ENCODE data around the gene CROCC.

CROCC gene

DNA sequence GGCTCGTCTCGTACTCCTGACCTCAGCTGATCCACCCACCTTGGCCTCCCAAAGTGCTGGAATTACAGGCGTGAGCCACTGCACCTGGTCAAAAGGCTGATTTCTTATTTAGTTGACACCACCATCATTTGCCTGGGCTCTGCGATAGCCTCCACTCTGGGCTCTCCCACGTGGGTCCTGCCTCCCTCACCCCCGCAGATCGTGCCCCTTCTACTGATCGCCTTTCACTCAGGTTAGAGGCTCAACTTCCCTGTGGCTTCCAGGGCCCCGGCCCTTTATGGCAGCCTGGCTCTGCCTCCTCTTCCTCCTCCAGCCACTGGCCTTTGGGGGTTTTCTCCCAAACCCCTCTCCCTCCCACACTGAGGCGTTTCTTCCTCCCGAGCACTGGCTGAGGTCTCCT lies 61.2 kb downstream of the CROCC start:
- TF ChIP-seq, protein P1, sequence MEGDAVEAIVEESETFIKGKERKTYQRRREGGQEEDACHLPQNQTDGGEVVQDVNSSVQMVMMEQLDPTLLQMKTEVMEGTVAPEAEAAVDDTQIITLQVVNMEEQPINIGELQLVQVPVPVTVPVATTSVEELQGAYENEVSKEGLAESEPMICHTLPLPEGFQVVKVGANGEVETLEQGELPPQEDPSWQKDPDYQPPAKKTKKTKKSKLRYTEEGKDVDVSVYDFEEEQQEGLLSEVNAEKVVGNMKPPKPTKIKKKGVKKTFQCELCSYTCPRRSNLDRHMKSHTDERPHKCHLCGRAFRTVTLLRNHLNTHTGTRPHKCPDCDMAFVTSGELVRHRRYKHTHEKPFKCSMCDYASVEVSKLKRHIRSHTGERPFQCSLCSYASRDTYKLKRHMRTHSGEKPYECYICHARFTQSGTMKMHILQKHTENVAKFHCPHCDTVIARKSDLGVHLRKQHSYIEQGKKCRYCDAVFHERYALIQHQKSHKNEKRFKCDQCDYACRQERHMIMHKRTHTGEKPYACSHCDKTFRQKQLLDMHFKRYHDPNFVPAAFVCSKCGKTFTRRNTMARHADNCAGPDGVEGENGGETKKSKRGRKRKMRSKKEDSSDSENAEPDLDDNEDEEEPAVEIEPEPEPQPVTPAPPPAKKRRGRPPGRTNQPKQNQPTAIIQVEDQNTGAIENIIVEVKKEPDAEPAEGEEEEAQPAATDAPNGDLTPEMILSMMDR (IDR thresholded peaks at IDR 0.05; ENCODE audit: low read depth, low read length, missing control alignments), result no peak
- Histone ChIP-seq H3K4me3 (ENCODE audit: low read depth, low read length) (no peak overlapping the region), H3K27me3 (replicated peaks) (no peaks in the 10 kb centered on the region), H3K36me3 (replicated peaks) (peaks cover 6% of the 10 kb centered on the region), H3K27ac (no peak overlapping the region)
- in situ Hi-C loops (cut with HindIII; ENCODE audit: low pct_ligation_motif_present, low sequenced_read_pairs), result no loop called here
- DNase-seq, result no peak

DNA sequence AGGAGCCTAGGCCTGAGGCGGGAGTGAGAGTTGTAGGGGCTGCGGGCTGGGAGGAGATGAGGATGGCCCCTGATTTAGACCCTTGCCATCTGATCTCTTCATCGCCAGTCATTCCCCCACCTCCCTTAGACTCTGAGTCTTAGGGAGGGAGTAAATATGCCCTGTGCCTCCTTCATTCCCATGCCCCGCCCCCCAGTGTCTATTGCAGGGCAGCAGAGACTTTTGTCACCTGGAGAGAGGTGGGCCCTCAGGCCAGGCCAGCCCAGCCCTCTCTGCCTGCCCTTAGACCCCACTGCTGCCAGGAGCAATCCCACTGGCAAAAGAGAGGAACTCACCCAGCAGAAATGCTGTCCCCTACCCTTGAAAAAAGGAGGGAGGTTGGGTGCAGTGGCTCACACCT lies 61.9 kb downstream of the CROCC start:
- H3K27ac ChIP-seq, result no peak overlapping the region
- DNase-seq, result no peak
- TF ChIP-seq, protein P1 (IDR thresholded peaks at IDR 0.05; ENCODE audit: low read depth, low read length, missing control alignments), result no peak
- H3K4me3 ChIP-seq (ENCODE audit: low read depth, low read length), result no peak overlapping the region
- H3K36me3 ChIP-seq (replicated peaks), result peaks cover 10% of the 10 kb centered on the region
- no peaks in the 10 kb centered on the region for H3K27me3 ChIP-seq (replicated peaks)
- in situ Hi-C loops (cut with HindIII; ENCODE audit: low pct_ligation_motif_present, low sequenced_read_pairs), result no loop called here

DNA sequence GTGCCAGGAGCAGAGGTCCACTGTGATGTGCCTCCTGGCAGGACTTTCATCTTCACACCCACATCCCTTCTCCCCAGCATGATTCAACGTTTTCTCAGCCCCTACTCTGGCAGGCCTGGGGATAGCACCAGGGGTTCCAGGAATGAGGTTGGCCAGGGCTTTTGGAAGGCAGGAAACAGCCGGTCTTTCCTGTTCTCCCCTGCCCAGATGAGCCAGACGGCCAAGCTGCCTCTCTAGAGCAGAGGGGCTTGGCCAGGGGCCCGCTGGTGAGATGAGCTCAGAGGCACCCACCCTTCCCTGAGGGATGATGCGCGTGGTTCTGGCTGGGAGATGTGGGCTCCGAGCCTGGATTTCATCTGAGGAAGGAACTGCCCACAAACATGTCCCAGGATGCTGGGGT lies 63.0 kb downstream of the CROCC start:
- Histone ChIP-seq H3K4me3 (ENCODE audit: low read depth, low read length) (no peak overlapping the region), H3K27me3 (replicated peaks) (no peaks in the 10 kb centered on the region), H3K27ac (peak overlapping the region; percentile 14), H3K36me3 (replicated peaks) (peaks cover 14% of the 10 kb centered on the region)
- TF ChIP-seq, protein P1 (IDR thresholded peaks at IDR 0.05; ENCODE audit: low read depth, low read length, missing control alignments), result no peak
- DNase-seq, result peak; percentile 59
- in situ Hi-C loops (cut with HindIII; ENCODE audit: low pct_ligation_motif_present, low sequenced_read_pairs), result no loop called here

DNA sequence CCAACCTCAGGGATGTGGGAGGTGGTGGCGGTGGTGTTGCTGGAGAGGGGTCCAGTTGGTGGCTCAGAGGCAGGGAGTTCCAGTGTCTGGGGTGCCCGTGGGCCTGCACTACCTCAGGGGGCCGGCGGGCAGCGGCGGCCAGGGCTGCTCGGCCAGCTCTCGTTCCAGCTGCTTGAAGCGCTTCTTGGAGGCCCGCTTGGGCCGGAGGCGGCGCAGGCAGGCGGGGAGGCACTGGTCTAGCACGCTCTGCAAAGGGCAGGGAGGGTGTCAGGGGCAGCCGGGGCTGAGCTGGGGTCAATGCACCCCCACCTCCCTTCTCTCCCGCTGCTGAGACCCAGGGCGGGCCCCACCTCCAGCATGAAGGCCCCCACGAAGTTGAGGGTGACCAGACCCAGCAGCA lies 64.4 kb downstream of the CROCC start:
- no peak overlapping the region for H3K4me3 ChIP-seq (ENCODE audit: low read depth, low read length)
- TF ChIP-seq, protein P1 (IDR thresholded peaks at IDR 0.05; ENCODE audit: low read depth, low read length, missing control alignments), result no peak
- DNase-seq, result no peak
- H3K36me3 ChIP-seq (replicated peaks), result peaks cover 14% of the 10 kb centered on the region
- H3K27me3 ChIP-seq (replicated peaks), result no peaks in the 10 kb centered on the region
- in situ Hi-C loops (cut with HindIII; ENCODE audit: low pct_ligation_motif_present, low sequenced_read_pairs), result no loop called here
- H3K27ac ChIP-seq, result no peak overlapping the region

DNA sequence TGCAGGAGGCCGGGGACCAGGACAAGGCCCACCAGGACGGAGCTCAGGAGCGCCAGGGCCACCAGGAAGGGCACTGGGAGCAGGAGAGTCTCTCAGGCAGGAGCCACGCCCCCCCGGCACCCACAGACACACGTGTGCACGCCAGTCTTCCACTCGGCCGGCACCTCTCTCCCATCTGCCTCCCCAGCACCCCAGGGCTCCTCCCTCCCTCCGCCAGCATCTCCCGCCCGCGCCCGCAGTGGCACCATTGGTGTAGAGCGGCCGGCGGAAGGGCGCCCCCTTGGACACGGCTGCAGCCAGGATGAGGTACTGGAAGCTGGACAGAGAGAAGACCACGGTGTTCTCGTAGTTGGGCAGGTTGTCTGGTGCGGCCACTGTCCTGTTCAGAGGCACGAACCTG lies 64.8 kb downstream of the CROCC start:
- in situ Hi-C loops (cut with HindIII; ENCODE audit: low pct_ligation_motif_present, low sequenced_read_pairs), result no loop called here
- peaks cover 18% of the 10 kb centered on the region for H3K36me3 ChIP-seq (replicated peaks)
- no peak overlapping the region for H3K27ac ChIP-seq
- no peaks in the 10 kb centered on the region for H3K27me3 ChIP-seq (replicated peaks)
- TF ChIP-seq, protein P1 (IDR thresholded peaks at IDR 0.05; ENCODE audit: low read depth, low read length, missing control alignments), result no peak
- no peak overlapping the region for H3K4me3 ChIP-seq (ENCODE audit: low read depth, low read length)
- DNase-seq, result no peak

DNA sequence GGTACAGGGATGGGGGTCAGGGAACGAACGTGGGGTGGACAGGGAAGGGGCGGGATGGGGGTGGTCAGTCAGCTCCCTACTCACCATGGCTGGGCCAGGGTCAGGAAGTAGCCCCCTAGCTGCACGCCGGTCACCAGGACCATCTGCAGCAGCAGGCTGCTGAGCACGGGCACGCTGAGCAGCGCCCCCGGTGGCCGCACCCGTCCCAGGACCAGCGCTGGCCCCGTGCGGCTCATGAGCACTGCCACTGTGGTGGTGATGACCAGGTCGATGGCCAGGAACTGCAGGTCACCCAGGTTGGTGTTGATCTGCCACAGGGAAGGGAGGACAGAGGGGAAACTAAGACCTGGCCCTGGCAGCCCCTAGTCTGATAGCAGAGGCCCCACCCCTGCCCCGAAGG lies 65.2 kb downstream of the CROCC start:
- no peak overlapping the region for H3K27ac ChIP-seq
- no peaks in the 10 kb centered on the region for H3K27me3 ChIP-seq (replicated peaks)
- H3K36me3 ChIP-seq (replicated peaks), result peaks cover 18% of the 10 kb centered on the region
- DNase-seq, result no peak
- in situ Hi-C loops (cut with HindIII; ENCODE audit: low pct_ligation_motif_present, low sequenced_read_pairs), result no loop called here
- TF ChIP-seq, protein P1 (IDR thresholded peaks at IDR 0.05; ENCODE audit: low read depth, low read length, missing control alignments), result peak; percentile 66
- H3K4me3 ChIP-seq (ENCODE audit: low read depth, low read length), result no peak overlapping the region

Data from brain microvascular endothelial cell (primary cell).